K562 (cell line): ENCODE data around the gene ARMC7. TPM values are rescaled to one million over a fixed set of nuclear protein-coding genes. Genes with fewer than 3 reads are reported as not detected.

ENCODE experiments used
- ARID2 ChIP-seq: fragments of 450-650 bp; IDR thresholded peaks from 2 replicates; pipeline ENCODE4 v1.6.1; 2017; ENCODE audit warnings: antibody characterized with exemption, mild to moderate bottlenecking
- ATF1 ChIP-seq, 2 experiments: fragments of 450-650 bp in 1 of 2; IDR thresholded peaks; 2 replicates each; pipeline ENCODE4 v1.6.1; 2016; ENCODE audit warnings: missing compliant biosample characterization in 1 of 2, missing genetic modification characterization in 1 of 2
- ESRRB ChIP-seq: fragments of 250-450 bp; sonication (Bioruptor Pico); IDR thresholded peaks from 2 replicates; pipeline ENCODE4 v1.5.0; 2020; ENCODE audit warnings: mild to moderate bottlenecking, moderate library complexity, borderline replicate concordance
- FOSL1 ChIP-seq: fragments of 200-800 bp; sonication (Bioruptor generic); conservative IDR thresholded peaks from 2 replicates; pipeline ENCODE4 v1.6.1; 2016; ENCODE audit warnings: missing genetic modification characterization, missing compliant biosample characterization
- GABPA ChIP-seq: fragments of 200-800 bp; sonication (Bioruptor generic); conservative IDR thresholded peaks from 2 replicates; pipeline ENCODE4 v1.6.1; 2016; ENCODE audit warnings: low read depth, missing genetic modification characterization, missing compliant biosample characterization
- HMG20B ChIP-seq: fragments of 250-450 bp; sonication (Bioruptor Pico); IDR thresholded peaks from 2 replicates; pipeline ENCODE4 v1.5.0; 2021; ENCODE audit warnings: mild to moderate bottlenecking
- HSF4 ChIP-seq: fragments of 250-450 bp; sonication (Bioruptor Pico); IDR thresholded peaks from 2 replicates; pipeline ENCODE4 v2.1.2; 2022; ENCODE audit warnings: mild to moderate bottlenecking, moderate library complexity, borderline replicate concordance
- NFIC ChIP-seq: fragments of 450-650 bp; IDR thresholded peaks from 2 replicates; pipeline ENCODE4 v1.6.1; 2017; ENCODE audit warnings: mild to moderate bottlenecking, inconsistent platforms
- NR1H2 ChIP-seq: sonication (generic); formaldehyde crosslinking; IDR thresholded peaks from 2 replicates; pipeline ENCODE4 v1.4.0; 2020; ENCODE audit warnings: mild to moderate bottlenecking, missing genetic modification reagents
- PRPF4 ChIP-seq: fragments of 200-400 bp; formaldehyde crosslinking; IDR thresholded peaks from one replicate; pipeline ENCODE4 v1.6.1; 2017; ENCODE audit warnings: low read length, low read depth, mild to moderate bottlenecking; ENCODE audit not compliant: insufficient read depth, poor library complexity, severe bottlenecking
- SLC30A9 ChIP-seq: fragments of 250-450 bp; sonication (Bioruptor Pico); IDR thresholded peaks from 2 replicates; pipeline ENCODE4 v1.8.0; 2022; ENCODE audit warnings: mild to moderate bottlenecking, moderate library complexity
- TAF15 ChIP-seq: fragments of 200-400 bp; formaldehyde crosslinking; IDR thresholded peaks from 2 replicates; pipeline ENCODE4 v1.6.1; 2017; ENCODE audit warnings: mild to moderate bottlenecking, low read depth, low read length, moderate library complexity
- U2AF1 ChIP-seq: fragments of 200-400 bp; formaldehyde crosslinking; optimal IDR thresholded peaks from 2 replicates; pipeline ENCODE3; 2017; ENCODE audit warnings: mild to moderate bottlenecking, low read depth, low read length, moderate library complexity
- ZNF507 ChIP-seq: conservative IDR thresholded peaks from 2 replicates; pipeline ENCODE4 v1.6.1; 2017; ENCODE audit warnings: missing genetic modification characterization, missing compliant biosample characterization
- ZNF785 ChIP-seq: fragments of 250-450 bp; sonication (Bioruptor Pico); IDR thresholded peaks from 2 replicates; pipeline ENCODE4 v1.4.0; 2020; ENCODE audit warnings: mild to moderate bottlenecking
- ZNF830 ChIP-seq: fragments of 250-450 bp; sonication (Bioruptor Pico); IDR thresholded peaks from 2 replicates; pipeline ENCODE4 v1.5.0; 2021; ENCODE audit warnings: mild to moderate bottlenecking
- ZSCAN29 ChIP-seq: fragments of 450-650 bp; IDR thresholded peaks from 2 replicates; pipeline ENCODE4 v1.6.1; 2017
- polyA plus RNA-seq, 8 experiments: library from polyadenylated mRNA; depleted of rRNA in 4 of 8; stranded (reverse) in 5 of 8; unstranded in 3 of 8; fragments of >200 nt; fragmentation: Nextera tagmentation in 2 of 8; fragmentation: Illumina TruSeq in 1 of 8; extraction: Ambion mirVana in 2 of 8; extraction: Trizol in 1 of 8; gene quantifications; 2 replicates each; pipeline versions ENCODE4 v1.2.1 to v1.2.3, GENCODE V29; 2011 to 2014; ENCODE audit warnings: inconsistent platforms in 1 of 8, missing spikeins in 1 of 8
- total RNA-seq, 7 experiments: library from RNA; depleted of rRNA in 6 of 7; stranded (reverse); fragments of >200 nt in 6 of 7; fragmentation: Illumina TruSeq in 2 of 7; extraction: Trizol in 2 of 7; gene quantifications; 2 replicates each; pipeline versions ENCODE4 v1.2.1 to v1.2.3, GENCODE V29; 2011 to 2021; ENCODE audit warnings: low replicate concordance in 1 of 7
- TF ChIP-seq, protein P1 (sequence below): fragments of 450-650 bp; formaldehyde crosslinking; conservative IDR thresholded peaks from 2 replicates; pipeline ENCODE4 v1.4.0; 2022; ENCODE audit warnings: mild to moderate bottlenecking, missing genetic modification characterization
- TF ChIP-seq, protein P2 (sequence below): fragments of 450-650 bp; IDR thresholded peaks from 2 replicates; pipeline ENCODE4 v1.6.1; 2016; ENCODE audit warnings: missing biosample characterization, missing genetic modification characterization
- TF ChIP-seq, protein P3 (sequence below): sonication (generic); formaldehyde crosslinking; IDR thresholded peaks from 2 replicates; pipeline ENCODE4 v1.8.1; 2022; ENCODE audit warnings: missing genetic modification reagents
- TF ChIP-seq, protein P4 (sequence below), 3 experiments: fragments of 200-800 bp in 1 of 3; sonication (Bioruptor generic) in 1 of 3; sonication (generic) in 1 of 3; formaldehyde crosslinking in 1 of 3; IDR thresholded peaks; 2 replicates each; pipeline versions ENCODE4 v1.6.1 to v1.8.0; 2016 to 2022; ENCODE audit warnings: mild to moderate bottlenecking in 2 of 3, missing compliant biosample characterization in 2 of 3, missing genetic modification characterization in 2 of 3, missing genetic modification reagents in 1 of 3
- TF ChIP-seq, protein P5 (sequence below): sonication (generic); formaldehyde crosslinking; IDR thresholded peaks from 2 replicates; pipeline ENCODE4 v1.8.1; 2023; ENCODE audit warnings: mild to moderate bottlenecking, missing genetic modification reagents

The ARMC7 gene
- total and polyA plus RNA-seq, 9 of the 15 experiments (the other 6 are each of a cell fraction or from before 2014, with no cell fraction given): 1.4 to 15.2 (median 5.9) TPM

DNA sequence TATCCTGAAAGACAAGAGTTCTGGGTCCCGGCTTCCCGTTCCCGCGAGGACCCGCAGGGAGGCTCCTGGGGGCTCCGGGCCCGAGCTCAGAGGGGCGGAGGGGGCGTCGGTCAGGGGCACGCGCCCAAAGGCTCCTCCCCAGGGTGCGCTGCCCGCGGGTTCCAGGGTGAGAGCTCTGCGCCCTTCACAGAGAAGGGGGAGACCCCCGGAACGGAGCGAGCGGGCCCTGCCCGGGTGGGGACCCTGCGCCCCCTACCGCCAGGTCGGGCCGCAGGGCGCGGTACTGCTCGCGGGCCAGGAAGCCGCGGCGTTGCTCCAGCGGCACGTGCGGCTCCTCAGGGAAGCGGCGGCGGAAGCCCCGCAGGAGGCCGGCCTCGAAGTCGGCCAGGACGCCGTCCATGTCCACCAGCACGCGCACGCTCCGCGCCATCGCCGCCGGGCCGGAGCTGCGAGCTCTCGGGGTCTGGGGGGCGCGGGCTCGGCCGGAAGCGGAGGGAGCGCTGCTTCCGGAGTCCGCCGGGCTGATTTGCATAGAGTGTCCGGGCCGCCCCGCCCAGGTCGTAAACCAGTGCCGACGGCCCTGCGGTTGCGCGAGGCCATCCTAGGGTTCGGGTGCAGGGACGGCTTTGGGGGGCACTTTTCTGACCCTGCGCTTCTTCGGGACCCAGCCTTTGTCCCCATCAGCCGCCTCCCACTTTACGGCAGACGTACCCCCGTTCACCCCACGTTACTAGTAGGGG lies 21.7 kb downstream of the ARMC7 start, which contains the start of gene NT5C (continued):
- no peak for TF ChIP-seq ZNF785 (CRISPR knock-in tag)
- TF ChIP-seq ZSCAN29: no peak; the same call in 1 of the 2 replicates
- TF ChIP-seq, protein P1, sequence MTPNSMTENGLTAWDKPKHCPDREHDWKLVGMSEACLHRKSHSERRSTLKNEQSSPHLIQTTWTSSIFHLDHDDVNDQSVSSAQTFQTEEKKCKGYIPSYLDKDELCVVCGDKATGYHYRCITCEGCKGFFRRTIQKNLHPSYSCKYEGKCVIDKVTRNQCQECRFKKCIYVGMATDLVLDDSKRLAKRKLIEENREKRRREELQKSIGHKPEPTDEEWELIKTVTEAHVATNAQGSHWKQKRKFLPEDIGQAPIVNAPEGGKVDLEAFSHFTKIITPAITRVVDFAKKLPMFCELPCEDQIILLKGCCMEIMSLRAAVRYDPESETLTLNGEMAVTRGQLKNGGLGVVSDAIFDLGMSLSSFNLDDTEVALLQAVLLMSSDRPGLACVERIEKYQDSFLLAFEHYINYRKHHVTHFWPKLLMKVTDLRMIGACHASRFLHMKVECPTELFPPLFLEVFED: no peak
- TF ChIP-seq HMG20B: no peak
- TF ChIP-seq ATF1 (CRISPR knock-in tag; IDR thresholded peaks at IDR 0.05): no peak
- peak; percentile 68 for TF ChIP-seq ATF1 (tag; IDR thresholded peaks at IDR 0.05)
- no peak; the same call in 1 of the 2 replicates for TF ChIP-seq NFIC
- 0 out of 2 replicates have a peak, but pooled peaks have one; percentile 41 for TF ChIP-seq ZNF830 (CRISPR knock-in tag)
- peak; percentile 33 for TF ChIP-seq PRPF4
- TF ChIP-seq ARID2: 0 out of 2 replicates have a peak, but pooled peaks have one; percentile 48
- TF ChIP-seq, protein P2, sequence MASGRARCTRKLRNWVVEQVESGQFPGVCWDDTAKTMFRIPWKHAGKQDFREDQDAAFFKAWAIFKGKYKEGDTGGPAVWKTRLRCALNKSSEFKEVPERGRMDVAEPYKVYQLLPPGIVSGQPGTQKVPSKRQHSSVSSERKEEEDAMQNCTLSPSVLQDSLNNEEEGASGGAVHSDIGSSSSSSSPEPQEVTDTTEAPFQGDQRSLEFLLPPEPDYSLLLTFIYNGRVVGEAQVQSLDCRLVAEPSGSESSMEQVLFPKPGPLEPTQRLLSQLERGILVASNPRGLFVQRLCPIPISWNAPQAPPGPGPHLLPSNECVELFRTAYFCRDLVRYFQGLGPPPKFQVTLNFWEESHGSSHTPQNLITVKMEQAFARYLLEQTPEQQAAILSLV (tag): no peak
- TF ChIP-seq ZNF507: no peak
- TF ChIP-seq HSF4 (CRISPR knock-in tag): no peak
- peak; percentile 95 for TF ChIP-seq U2AF1
- TF ChIP-seq SLC30A9 (CRISPR knock-in tag): no peak
- no peak for TF ChIP-seq ESRRB (CRISPR knock-in tag)
- 0 out of 2 replicates have a peak, but pooled peaks have one; percentile 45 for TF ChIP-seq NR1H2
- TF ChIP-seq FOSL1: no peak; the same call in 1 of the 2 replicates
- TF ChIP-seq, protein P3, sequence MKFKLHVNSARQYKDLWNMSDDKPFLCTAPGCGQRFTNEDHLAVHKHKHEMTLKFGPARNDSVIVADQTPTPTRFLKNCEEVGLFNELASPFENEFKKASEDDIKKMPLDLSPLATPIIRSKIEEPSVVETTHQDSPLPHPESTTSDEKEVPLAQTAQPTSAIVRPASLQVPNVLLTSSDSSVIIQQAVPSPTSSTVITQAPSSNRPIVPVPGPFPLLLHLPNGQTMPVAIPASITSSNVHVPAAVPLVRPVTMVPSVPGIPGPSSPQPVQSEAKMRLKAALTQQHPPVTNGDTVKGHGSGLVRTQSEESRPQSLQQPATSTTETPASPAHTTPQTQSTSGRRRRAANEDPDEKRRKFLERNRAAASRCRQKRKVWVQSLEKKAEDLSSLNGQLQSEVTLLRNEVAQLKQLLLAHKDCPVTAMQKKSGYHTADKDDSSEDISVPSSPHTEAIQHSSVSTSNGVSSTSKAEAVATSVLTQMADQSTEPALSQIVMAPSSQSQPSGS (CRISPR knock-in tag): no peak
- no peak for TF ChIP-seq TAF15
- TF ChIP-seq, protein P4, sequence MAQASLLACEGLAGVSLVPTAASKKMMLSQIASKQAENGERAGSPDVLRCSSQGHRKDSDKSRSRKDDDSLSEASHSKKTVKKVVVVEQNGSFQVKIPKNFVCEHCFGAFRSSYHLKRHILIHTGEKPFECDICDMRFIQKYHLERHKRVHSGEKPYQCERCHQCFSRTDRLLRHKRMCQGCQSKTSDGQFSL (CRISPR knock-in tag; IDR thresholded peaks at IDR 0.05): peak; percentile 63; the same call in 1 of the 2 replicates
- TF ChIP-seq, protein P4 (tag; IDR thresholded peaks at IDR 0.05): no peak
- TF ChIP-seq GABPA (tag): peak; percentile 94
- TF ChIP-seq, protein P5, sequence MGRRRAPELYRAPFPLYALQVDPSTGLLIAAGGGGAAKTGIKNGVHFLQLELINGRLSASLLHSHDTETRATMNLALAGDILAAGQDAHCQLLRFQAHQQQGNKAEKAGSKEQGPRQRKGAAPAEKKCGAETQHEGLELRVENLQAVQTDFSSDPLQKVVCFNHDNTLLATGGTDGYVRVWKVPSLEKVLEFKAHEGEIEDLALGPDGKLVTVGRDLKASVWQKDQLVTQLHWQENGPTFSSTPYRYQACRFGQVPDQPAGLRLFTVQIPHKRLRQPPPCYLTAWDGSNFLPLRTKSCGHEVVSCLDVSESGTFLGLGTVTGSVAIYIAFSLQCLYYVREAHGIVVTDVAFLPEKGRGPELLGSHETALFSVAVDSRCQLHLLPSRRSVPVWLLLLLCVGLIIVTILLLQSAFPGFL (CRISPR knock-in tag): no peak
